Sigmoid colon (tissue), 4 donors: Measurements from ENCODE around the gene SSMEM1.

Experiments used
- EP300 ChIP-seq, 4 donors: sonication (generic); formaldehyde crosslinking; IDR thresholded peaks; one replicate each; pipeline ENCODE4 v1.6.1; 2017; ENCODE audit warnings: antibody characterized with exemption in 4 of 4
- POLR2A ChIP-seq, 2 donors: fragments of 450-650 bp; IDR thresholded peaks; one replicate each; pipeline ENCODE4 v1.6.1; 2016; ENCODE audit warnings: antibody characterized with exemption in 2 of 2, mild to moderate bottlenecking in 2 of 2, moderate library complexity in 2 of 2
- TF ChIP-seq, protein P1 (sequence below), 4 experiments: fragments of 450-650 bp in 3 of 4; fragments of 200-600 bp in 1 of 4; IDR thresholded peaks; one replicate each; pipeline ENCODE4 v1.5.1; 2016 to 2019; ENCODE audit warnings: antibody characterized with exemption in 4 of 4, mild to moderate bottlenecking in 3 of 4, moderate library complexity in 2 of 4

DNA sequence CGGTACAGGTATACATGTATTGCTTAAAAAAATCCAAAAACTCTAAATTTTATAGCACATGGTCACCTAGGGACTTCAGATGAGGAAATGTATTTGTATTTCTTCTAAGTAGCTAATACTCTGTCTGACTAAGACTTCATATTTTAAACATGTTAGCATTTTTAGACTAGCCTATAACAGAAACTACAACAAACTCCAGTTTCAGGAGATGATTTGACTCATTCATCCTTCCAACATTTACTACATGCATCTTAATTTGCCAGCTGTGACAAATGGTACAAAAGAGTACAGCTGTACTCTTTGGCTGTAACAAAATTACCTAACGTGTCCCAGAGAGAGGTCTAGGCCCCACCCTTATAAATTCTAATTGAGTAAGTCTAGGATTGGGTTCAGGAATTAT, 24.7 kb upstream of the SSMEM1 start:
- TF ChIP-seq EP300 (IDR thresholded peaks at IDR 0.05) (no peak), POLR2A (IDR thresholded peaks at IDR 0.05) (no peak)
- TF ChIP-seq, protein P1, sequence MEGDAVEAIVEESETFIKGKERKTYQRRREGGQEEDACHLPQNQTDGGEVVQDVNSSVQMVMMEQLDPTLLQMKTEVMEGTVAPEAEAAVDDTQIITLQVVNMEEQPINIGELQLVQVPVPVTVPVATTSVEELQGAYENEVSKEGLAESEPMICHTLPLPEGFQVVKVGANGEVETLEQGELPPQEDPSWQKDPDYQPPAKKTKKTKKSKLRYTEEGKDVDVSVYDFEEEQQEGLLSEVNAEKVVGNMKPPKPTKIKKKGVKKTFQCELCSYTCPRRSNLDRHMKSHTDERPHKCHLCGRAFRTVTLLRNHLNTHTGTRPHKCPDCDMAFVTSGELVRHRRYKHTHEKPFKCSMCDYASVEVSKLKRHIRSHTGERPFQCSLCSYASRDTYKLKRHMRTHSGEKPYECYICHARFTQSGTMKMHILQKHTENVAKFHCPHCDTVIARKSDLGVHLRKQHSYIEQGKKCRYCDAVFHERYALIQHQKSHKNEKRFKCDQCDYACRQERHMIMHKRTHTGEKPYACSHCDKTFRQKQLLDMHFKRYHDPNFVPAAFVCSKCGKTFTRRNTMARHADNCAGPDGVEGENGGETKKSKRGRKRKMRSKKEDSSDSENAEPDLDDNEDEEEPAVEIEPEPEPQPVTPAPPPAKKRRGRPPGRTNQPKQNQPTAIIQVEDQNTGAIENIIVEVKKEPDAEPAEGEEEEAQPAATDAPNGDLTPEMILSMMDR (IDR thresholded peaks at IDR 0.05), result no peak
